Astrocyte (in vitro differentiated cells and primary cell): ENCODE measurements around the gene UTF1.

Experiments
- CTCF ChIP-seq: IDR thresholded peaks from 2 replicates; pipeline ENCODE4 v1.5.1; 2011; ENCODE audit warnings: low read depth, mild to moderate bottlenecking, inconsistent platforms, low read length, moderate library complexity; ENCODE audit not compliant: insufficient read depth
- EZH2 ChIP-seq: IDR thresholded peaks from 2 replicates; pipeline ENCODE4 v1.6.1; 2012; ENCODE audit warnings: mild to moderate bottlenecking, low read length, inconsistent platforms; ENCODE audit not compliant: insufficient read depth

GRCh38 chr10:133278577-133279265 lies 48.7 kb downstream of the UTF1 start:
- TF ChIP-seq EZH2 (no peak), CTCF (no peak)
